ENCODE measurements around the gene ARHGEF10L.

The ARHGEF10L gene

DNA sequence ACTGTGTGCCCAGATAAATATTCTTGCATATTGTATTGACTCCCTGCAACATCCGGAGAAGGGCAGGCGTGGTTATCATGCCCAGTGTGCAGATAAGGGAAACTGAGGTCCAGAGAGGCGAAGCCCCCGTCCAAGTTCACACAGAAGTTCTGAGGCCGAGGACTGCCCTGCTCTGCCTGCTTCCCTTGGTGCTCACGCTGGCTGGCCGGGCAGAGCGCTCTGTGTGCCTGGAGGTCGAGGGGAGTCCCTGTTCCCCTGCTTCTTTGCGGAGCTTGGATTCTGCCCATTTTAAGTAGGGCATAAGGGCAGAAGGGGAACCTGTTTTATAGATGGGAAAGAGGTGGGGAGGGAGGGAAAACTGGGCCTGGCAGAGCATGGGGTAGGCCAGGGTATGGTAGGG lies 122.8 kb downstream of the ARHGEF10L start (continued):
- TF ChIP-seq, protein P1, sequence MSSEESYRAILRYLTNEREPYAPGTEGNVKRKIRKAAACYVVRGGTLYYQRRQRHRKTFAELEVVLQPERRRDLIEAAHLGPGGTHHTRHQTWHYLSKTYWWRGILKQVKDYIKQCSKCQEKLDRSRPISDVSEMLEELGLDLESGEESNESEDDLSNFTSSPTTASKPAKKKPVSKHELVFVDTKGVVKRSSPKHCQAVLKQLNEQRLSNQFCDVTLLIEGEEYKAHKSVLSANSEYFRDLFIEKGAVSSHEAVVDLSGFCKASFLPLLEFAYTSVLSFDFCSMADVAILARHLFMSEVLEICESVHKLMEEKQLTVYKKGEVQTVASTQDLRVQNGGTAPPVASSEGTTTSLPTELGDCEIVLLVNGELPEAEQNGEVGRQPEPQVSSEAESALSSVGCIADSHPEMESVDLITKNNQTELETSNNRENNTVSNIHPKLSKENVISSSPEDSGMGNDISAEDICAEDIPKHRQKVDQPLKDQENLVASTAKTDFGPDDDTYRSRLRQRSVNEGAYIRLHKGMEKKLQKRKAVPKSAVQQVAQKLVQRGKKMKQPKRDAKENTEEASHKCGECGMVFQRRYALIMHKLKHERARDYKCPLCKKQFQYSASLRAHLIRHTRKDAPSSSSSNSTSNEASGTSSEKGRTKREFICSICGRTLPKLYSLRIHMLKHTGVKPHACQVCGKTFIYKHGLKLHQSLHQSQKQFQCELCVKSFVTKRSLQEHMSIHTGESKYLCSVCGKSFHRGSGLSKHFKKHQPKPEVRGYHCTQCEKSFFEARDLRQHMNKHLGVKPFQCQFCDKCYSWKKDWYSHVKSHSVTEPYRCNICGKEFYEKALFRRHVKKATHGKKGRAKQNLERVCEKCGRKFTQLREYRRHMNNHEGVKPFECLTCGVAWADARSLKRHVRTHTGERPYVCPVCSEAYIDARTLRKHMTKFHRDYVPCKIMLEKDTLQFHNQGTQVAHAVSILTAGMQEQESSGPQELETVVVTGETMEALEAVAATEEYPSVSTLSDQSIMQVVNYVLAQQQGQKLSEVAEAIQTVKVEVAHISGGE (tag by site-specific recombination; conservative IDR thresholded peaks at IDR 0.05; ENCODE audit: low read depth) = no peak
- TF ChIP-seq, protein P2, sequence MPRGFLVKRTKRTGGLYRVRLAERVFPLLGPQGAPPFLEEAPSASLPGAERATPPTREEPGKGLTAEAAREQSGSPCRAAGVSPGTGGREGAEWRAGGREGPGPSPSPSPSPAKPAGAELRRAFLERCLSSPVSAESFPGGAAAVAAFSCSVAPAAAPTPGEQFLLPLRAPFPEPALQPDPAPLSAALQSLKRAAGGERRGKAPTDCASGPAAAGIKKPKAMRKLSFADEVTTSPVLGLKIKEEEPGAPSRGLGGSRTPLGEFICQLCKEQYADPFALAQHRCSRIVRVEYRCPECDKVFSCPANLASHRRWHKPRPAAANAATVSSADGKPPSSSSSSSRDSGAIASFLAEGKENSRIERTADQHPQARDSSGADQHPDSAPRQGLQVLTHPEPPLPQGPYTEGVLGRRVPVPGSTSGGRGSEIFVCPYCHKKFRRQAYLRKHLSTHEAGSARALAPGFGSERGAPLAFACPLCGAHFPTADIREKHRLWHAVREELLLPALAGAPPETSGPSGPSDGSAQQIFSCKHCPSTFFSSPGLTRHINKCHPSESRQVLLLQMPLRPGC (tag by site-specific recombination; IDR thresholded peaks at IDR 0.05) = no peak

DNA sequence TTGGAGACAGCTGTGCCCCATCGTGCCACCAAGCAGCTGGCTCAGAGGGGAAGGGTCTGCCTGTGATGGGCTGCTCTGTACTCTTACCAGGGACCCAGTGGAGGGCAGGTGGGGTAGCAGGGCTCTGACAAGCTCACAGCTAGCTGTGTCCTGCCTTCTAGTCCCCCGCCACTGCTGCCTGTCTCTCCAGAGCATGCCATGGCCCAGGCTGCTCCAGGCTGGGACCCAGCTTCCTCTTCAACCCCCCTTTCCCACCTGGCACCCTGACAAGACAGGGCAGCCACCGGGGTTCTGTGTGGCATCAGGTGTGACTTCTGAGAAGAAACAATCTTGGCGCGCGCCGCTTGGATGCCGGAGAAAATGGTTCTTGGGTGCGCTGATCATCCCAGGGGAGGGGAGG lies 123.3 kb downstream of the ARHGEF10L start:
- ChIA-PET CTCF (interaction anchor here (0.6 to 2.6 kb wide), 2 partner anchors 230 to 919 kb away, joined by 4 to 20 read pairs; no protein-coding TSS in a partner anchor), POLR2A (no interaction called here)
- H3K4me3 ChIP-seq (ENCODE audit: low read depth, low read length) = no peak overlapping the region
- no peaks in the 10 kb centered on the region for H3K4me1 ChIP-seq (ENCODE audit: control insufficient read depth, insufficient read depth, low read length)
- no peak overlapping the region for H3K27ac ChIP-seq (ENCODE audit: extremely low read depth, low read depth, low read length)
- H3K36me3 ChIP-seq (ENCODE audit: control insufficient read depth in 2 of 2, insufficient read depth in 1 of 2, low read length in 2 of 2) = peaks cover 0 to 31% of the 10 kb centered on the region in 2 experiments; a peak in 1 of 3 replicates
- TF ChIP-seq AEBP2 (tag by site-specific recombination; IDR thresholded peaks at IDR 0.05; ENCODE audit: borderline replicate concordance) = no peak
- no peak for TF ChIP-seq ZBTB44 (tag by site-specific recombination; IDR thresholded peaks at IDR 0.05)
- TF ChIP-seq WT1 (tag by site-specific recombination; IDR thresholded peaks at IDR 0.05) = no peak
- TF ChIP-seq ZNF169 (tag by site-specific recombination; IDR thresholded peaks at IDR 0.05) = no peak
- TF ChIP-seq ZNF791 (tag by site-specific recombination; IDR thresholded peaks at IDR 0.05) = no peak
- no peak for TF ChIP-seq PRDM10 (tag by site-specific recombination; IDR thresholded peaks at IDR 0.05)
- no peak for TF ChIP-seq ZNF366 (tag by site-specific recombination; conservative IDR thresholded peaks at IDR 0.05)
- TF ChIP-seq ZNF658 (tag by site-specific recombination; IDR thresholded peaks at IDR 0.05) = no peak
- TF ChIP-seq OSR2 (tag by site-specific recombination; IDR thresholded peaks at IDR 0.05) = no peak
- no peak for TF ChIP-seq GLI4 (tag by site-specific recombination; IDR thresholded peaks at IDR 0.05)
- no peaks in the 10 kb centered on the region for H3K9me3 ChIP-seq (ENCODE audit: control insufficient read depth, insufficient read depth, low read depth, low read length)
